SKM-1 treated with dmso at 0.1 percent for 144 hours (cell line): ENCODE measurements around the gene FERMT3.
"Not testable (repeated sequence)": the region's sequence is repeated elsewhere in the genome, so short reads cannot be mapped to it uniquely, and the experiment has no call there.

Experiments used
- DNase-seq: peaks from one replicate; lab custom pipeline; 2025; ENCODE audit not compliant: unreplicated experiment; lab: John Stamatoyannopoulos, UW

Gene FERMT3

GRCh38 chr11:64233913-64234586 is 27.5 kb downstream of the FERMT3 start, which contains the start of gene VEGFB:
Gene VEGFB, plus strand, starts transcription at chr11:64234584. Its CDS starts 250 bp downstream, at chr11:64234834.
- no peak for DNase-seq

DNA sequence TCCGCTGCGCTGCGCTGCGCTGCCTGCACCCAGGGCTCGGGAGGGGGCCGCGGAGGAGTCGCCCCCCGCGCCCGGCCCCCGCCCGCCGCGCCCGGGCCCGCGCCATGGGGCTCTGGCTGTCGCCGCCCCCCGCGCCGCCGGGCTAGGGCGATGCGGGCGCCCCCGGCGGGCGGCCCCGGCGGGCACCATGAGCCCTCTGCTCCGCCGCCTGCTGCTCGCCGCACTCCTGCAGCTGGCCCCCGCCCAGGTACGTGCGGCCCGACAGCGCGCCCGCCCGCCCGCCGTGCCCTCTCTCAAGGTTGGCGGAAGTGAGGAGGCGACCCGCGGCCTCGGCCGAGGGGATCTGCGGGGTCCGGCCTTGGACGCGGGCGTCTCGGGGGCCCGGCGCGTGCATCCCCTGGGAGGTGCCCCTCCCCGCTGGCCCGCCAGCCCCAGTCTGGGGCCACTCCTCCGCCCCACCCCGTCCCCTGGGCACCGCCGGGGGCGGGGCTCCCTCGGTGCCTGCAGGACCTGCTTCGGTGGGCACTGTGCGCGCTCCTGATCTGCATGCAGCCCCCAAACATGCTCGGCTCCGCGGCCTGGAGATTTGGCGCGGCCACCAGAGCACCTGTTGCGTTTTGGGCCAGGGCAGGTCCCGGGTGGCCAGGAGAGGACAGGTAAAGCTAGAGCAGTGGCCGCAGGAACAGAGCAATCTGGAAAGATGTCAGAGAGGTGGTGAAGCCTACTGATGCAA is 28.3 kb downstream of the FERMT3 start:
- DNase-seq, result no peak

- no peak for DNase-seq
Observed at GRCh38 chr11:64235437-64236161, 29.1 kb downstream of the FERMT3 start.

DNA sequence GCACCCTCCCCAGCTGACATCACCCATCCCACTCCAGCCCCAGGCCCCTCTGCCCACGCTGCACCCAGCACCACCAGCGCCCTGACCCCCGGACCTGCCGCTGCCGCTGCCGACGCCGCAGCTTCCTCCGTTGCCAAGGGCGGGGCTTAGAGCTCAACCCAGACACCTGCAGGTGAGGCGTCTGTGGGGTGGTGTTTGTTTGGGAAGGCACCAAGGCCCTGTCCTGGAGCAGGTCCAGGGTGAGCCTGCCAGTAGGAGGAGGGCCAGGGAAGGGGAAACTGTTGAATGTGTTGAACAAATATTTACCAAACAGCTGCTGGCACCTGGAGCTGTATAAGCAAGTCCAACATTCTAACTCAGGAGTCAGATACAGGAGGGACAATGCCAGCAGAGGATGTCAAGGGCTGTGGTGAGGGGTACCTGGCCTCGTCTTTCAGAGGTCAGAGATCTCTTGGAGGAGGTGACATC is 31.0 kb downstream of the FERMT3 start:
- no peak for DNase-seq

GRCh38 chr11:64238076-64238475 is 31.6 kb downstream of the FERMT3 start:
- DNase-seq, result no peak

- DNase-seq, result peak; percentile 79
Observed at GRCh38 chr11:64238999-64239398, 32.5 kb downstream of the FERMT3 start.

- peak; percentile 95 for DNase-seq
Observed at GRCh38 chr11:64239662-64240434, 33.3 kb downstream of the FERMT3 start.

GRCh38 chr11:64240435-64241240 is 34.1 kb downstream of the FERMT3 start, which contains the start of gene FKBP2:
Gene FKBP2, plus strand, starts transcription at chr11:64241095. Its CDS starts 1,293 bp downstream, at chr11:64242388.
- DNase-seq, result peak; percentile 88

GRCh38 chr11:64241241-64241490 is 34.6 kb downstream of the FERMT3 start:
- DNase-seq, result no peak

DNA sequence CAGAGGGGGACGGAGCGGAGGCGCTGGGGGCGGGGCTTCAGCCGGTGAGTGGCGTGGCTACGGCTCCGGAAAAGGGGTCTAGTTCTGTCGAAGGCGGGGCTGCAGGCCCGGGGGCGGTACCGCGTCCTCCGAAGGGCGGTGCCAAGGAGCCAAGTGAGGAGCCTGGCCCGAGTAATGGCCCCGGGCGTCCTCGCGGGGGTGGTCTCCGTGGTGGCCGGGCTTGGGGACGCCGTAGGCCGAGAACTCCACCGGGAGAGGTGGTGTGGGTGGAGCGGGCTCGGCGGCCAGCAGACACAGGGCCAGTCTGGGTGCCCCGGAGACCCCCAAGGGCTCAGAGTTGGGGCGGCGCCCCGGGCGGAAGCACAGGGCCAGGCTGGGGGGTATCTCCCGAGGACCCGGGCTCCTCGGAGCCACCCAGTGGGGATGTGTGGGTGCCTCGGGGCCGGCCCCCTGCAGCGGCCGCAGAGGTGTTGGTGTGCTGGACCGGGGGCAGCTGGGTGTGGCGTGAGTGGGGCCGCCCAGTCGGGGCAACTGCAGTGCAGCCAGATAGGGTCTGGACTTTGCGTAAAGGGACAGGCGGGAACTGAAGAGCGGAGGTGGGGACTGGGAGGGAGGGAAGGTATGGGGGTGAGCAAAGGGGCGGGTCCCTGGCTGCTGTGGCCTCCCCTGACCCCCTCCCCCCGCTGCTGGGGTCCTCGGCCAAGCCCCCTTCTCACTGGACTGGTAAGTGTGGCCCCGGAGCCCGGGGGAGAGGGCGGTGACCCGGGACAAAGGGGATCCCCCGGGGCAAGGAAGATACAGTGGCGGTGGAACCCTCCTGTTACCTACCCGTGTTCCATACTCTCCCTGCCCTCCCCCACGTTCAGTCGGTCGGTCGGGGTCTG is 35.2 kb downstream of the FERMT3 start:
- peak; percentile 96 for DNase-seq

DNA sequence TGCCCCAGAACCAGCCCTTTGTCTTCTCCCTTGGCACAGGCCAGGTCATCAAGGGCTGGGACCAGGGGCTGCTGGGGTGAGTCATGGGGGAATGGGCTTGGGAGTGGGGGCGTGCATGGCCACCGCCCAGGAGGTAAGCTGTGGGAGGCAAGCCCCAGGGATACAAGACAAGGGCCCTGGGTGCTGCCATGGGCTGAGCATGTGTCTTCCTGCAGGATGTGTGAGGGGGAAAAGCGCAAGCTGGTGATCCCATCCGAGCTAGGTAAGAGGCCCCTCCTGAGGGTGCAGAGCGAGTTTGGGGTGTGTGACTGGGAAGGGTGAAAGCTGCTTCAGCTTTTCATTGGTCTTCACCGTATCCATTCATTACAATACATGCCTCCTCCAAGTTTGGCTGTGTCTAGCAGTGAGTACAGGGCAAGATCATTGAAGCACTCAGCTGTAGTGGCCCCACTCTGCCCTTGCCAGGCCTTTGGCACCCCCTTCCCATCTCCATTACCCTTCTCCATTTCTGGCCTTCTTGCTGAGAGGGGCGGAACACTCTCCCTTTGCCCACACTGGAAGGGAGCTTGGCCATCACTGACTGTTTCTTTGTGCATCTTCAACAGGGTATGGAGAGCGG is 36.8 kb downstream of the FERMT3 start:
- no peak for DNase-seq

DNA sequence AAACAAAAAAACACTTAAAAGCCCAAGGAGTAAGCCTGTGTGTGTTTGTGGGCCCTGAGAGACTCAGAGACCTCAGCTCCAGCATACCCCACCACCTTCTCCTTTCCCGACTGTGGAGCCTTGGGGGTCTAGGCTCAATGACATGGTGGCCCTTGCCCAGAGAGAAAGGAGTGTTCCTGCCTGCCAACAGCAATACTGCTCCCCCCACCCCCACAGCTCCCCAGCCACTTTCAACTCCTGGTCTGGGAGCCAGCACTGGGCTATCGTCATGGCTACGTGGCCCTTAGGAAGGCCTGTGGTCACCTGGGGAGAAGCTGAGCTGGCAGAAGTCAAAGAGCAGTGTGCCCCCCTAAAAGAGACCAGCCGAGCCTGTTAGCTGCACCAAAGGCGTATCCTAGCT is 37.6 kb downstream of the FERMT3 start:
- DNase-seq, result no peak

- no peak for DNase-seq
Observed at GRCh38 chr11:64244966-64245365, 38.4 kb downstream of the FERMT3 start.

DNA sequence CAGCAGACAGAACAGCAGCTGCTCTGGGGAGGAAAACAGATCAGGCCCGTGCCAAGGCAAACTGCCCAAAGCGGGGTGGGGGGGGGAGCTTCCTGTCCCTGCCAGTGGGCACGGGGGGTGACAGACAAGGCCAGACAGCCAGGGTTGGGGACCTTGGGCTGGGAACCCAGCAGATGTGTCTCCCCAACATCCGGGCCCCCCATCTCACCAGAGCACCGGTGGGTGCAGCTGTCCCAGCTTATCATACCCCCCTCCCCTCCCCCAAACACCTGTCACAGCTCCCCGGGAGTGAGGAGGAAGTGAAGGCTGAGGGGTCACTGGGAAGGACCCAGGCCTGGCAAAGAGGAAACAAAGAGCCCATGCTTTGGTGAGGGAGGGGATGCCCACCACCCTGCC is 38.9 kb downstream of the FERMT3 start:
- DNase-seq, result no peak

DNA sequence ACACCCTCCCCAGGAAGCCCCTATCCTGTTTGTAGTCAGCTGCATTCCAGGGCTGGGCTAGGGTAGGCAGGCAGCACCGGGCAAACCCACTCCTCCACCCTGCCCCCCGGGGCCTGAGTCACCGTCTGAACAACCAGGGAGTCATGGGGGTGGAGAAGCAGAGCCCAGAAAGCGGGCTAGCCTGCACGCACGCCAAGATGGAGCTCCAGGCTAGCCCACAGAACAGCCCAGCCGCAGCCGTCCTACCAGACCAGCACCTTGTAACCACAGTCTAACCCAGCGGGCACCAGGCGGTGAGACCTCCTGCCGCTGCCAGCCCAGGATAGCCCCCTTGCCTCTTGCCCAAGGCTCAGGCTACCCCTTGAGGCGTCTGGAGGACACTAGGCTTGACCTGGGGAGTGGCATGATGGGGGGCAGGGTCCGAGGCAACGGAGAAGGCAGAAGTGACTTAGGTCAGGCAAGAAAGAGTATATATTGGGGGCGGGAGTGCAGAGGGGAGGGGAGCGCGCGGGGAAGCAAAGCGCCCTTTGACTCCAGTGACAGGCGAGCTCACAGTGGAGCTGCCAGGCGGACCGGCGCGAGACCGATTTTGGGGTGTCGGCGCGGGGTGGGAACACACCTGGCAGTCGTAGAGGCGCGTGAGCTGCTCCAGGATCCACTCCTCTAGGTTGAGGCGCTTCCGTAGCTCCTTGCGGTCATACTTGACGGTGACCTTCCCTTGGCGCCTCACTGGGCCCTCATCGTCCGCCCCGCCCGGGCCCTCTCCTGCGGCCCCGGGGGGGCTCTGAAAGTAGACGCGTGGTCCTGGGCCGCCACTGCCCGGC is 39.5 kb downstream of the FERMT3 start:
- no peak for DNase-seq

DNA sequence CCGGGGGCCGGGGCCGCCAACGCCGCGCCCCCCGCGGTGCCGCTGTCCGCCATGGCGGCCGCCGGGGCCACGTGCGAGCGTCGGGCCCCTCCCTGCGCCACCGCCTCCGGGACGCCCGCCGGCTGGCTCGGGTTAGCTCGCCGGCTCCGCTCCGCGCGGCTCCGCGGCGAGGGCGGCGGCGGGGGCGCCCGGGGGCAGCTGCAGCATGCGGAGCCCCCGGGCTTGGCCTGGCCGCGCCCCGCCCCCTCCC is 40.0 kb downstream of the FERMT3 start:
- DNase-seq, result not testable (repeated sequence)

DNA sequence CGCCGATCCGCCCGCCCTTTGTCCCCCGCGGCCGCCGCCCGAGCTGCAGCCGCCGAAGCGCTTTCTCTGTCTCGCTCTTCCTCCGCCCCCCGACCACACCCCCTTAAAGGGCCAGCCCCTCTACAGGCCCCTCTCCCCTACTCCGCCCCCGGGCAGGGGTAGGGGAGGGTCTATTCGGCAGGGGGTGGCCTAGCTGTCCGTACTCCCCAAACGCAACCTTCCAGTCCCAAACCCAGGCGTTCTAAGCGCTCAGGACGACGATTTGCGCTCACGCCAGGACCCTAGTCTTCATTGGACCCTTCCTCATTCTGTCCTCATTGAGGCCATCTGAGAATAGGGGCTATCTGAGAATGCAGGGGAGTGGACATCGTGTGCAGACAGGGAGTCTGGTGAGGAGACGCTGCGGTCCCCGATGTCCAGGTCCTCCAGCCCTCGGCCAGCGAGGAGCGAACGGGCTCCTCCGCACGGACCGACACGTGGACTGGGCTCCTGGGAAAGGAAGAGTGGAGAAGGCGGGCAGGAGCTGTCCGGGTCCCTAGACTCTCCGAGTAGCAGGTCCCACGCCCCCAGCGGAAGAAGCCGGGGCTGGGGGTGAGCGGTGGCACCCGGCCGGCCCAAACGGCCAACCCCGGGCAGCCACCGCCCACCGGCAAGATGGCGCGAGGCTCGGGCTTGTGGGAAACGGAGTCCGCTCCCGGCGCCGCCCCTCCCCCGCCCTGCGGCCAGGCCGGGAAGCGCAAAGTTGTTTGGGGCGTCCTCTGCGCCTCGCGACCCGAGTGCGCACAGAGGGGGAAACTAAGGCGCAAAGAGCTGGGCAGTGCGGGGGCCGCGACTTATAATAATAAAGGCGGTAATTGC is 40.6 kb downstream of the FERMT3 start, which contains the start of gene PPP1R14B:
Gene PPP1R14B, minus strand, starts transcription at position 73 of the 858 bp plus-strand sequence. CDS start 270 bp downstream, outside the sequence.
- DNase-seq, result peak; percentile 75
